AG09319 (cell line): ENCODE measurements around the gene ETV3L.

Experiments
- DNase-seq: peaks from one replicate; pipeline ENCODE4 v3.0.0-alpha.2; 2010; ENCODE audit warnings: low read depth; ENCODE audit errors: extremely low read depth
- TF ChIP-seq, protein P1 (sequence below): IDR thresholded peaks from 2 replicates; pipeline ENCODE4 v1.5.1; 2011; ENCODE audit warnings: low read depth, mild to moderate bottlenecking, inconsistent platforms, low read length, moderate library complexity

Gene ETV3L

GRCh38 chr1:157115851-157116736 lies 16.5 kb upstream of the ETV3L start:
- no peak for DNase-seq
- TF ChIP-seq, protein P1, sequence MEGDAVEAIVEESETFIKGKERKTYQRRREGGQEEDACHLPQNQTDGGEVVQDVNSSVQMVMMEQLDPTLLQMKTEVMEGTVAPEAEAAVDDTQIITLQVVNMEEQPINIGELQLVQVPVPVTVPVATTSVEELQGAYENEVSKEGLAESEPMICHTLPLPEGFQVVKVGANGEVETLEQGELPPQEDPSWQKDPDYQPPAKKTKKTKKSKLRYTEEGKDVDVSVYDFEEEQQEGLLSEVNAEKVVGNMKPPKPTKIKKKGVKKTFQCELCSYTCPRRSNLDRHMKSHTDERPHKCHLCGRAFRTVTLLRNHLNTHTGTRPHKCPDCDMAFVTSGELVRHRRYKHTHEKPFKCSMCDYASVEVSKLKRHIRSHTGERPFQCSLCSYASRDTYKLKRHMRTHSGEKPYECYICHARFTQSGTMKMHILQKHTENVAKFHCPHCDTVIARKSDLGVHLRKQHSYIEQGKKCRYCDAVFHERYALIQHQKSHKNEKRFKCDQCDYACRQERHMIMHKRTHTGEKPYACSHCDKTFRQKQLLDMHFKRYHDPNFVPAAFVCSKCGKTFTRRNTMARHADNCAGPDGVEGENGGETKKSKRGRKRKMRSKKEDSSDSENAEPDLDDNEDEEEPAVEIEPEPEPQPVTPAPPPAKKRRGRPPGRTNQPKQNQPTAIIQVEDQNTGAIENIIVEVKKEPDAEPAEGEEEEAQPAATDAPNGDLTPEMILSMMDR, result no peak

DNA sequence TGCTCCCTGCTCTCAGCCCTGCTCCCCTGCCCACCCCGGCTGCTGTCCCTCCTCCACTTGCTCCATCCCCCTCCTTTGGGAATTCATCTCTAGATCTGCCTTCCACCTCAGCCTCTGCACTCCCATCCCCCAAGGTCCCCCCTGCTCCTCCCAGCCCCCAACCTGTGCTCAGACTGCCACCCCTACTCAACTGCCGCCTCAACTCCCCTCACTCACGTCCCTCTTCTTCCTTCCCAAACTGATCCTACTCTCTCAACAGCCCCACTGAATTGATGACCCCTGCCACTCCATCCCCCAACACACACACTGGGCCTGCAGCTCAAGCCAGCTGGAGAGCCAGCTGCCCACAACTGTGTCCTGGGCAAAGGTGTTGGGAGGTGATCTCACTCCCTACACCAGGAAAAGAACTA lies 15.8 kb upstream of the ETV3L start:
- TF ChIP-seq, protein P1, result no peak
- DNase-seq, result no peak

DNA sequence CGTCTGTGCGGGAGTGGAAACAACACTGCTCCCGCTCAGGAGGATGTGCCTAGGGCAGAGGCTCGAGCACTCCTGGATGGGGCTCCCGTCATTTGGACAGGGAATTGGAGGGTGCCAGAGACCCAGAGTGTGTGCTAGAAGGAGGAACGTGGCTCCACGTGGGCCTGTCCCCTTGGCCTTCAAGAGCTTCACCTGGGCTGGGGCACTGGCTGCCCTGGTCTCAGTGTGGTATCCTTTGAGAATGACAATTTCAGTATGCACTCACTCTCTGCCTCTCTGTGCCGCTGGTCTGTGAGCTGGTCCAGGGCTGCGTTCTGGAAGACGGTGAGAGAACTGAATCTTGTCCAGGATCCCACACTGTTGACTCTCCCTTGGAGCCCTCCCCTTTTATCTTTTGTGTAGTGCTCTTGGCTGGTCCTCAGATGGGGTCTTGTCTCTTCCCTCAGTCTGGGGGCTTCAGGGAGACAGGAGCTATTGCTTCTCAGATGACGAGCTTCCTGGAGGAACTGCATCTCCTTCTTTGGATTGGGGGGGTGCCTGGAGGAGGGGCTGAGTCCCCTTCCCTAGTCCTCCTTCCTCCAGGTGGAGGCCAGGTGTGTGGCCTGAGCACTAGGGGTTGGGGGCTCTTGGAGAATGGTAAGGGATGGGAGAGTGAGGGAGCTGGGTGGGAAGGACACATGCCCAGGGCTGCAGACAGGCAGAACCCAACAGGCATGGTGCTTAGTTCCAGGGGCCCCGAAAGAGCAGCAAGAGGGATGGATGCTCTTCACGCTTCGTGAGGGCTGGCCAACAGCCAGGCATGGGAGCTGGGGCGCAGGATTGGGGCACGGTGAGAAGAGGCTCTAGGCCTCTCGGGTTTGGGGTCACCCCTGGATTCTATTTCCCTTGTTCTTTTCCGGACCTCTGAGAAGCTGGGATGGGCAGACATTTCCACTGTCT lies 14.8 kb upstream of the ETV3L start:
- TF ChIP-seq, protein P1, result no peak
- no peak for DNase-seq

GRCh38 chr1:157113631-157114030 lies 14.0 kb upstream of the ETV3L start:
- no peak for DNase-seq
- TF ChIP-seq, protein P1, result no peak

GRCh38 chr1:157113106-157113505 lies 13.5 kb upstream of the ETV3L start:
- no peak for DNase-seq
- TF ChIP-seq, protein P1, result no peak

GRCh38 chr1:157112186-157112867 lies 12.7 kb upstream of the ETV3L start:
- TF ChIP-seq, protein P1, result no peak
- no peak for DNase-seq
